MM.1S (cell line): Measurements from ENCODE around the gene NPIPA5.
"Not testable (repeated sequence)": the region's sequence is repeated elsewhere in the genome, so short reads cannot be mapped to it uniquely, and the experiment has no call there.

Experiments used
- DNase-seq: peaks from one replicate; pipeline ENCODE4 v3.0.0-alpha.2; 2015
- H2AFZ ChIP-seq: fragments of 300-600 bp; sonication (generic); 2 replicates; pipeline ENCODE4 v1.6.0; 2016; ENCODE audit warnings: antibody characterized with exemption, low read length
- H3F3A ChIP-seq: fragments of 300-600 bp; sonication (generic); 2 replicates; pipeline ENCODE4 v1.6.1; 2016; ENCODE audit warnings: mild to moderate bottlenecking, antibody characterized with exemption, low read length, moderate library complexity, mixed read lengths; ENCODE audit not compliant: insufficient read depth
- H3K27ac ChIP-seq: fragments of 300-600 bp; sonication (generic); 2 replicates; pipeline ENCODE4 v1.5.1; 2016; ENCODE audit warnings: mild to moderate bottlenecking, low read length
- H3K27me3 ChIP-seq: fragments of 300-600 bp; sonication (generic); replicated peaks from 2 replicates; pipeline ENCODE4 v1.6.0; 2016; ENCODE audit warnings: low read length; ENCODE audit not compliant: insufficient read depth
- H3K36me3 ChIP-seq: fragments of 300-600 bp; sonication (generic); replicated peaks from 2 replicates; pipeline ENCODE4 v1.6.1; 2016; ENCODE audit warnings: mild to moderate bottlenecking, low read length, mixed read lengths; ENCODE audit not compliant: insufficient read depth
- H3K4me1 ChIP-seq: fragments of 300-600 bp; sonication (generic); 2 replicates; pipeline ENCODE4 v1.6.1; 2016; ENCODE audit warnings: low read length, mixed read lengths
- H3K4me2 ChIP-seq: fragments of 300-600 bp; sonication (generic); 2 replicates; pipeline ENCODE4 v1.6.0; 2016; ENCODE audit warnings: low read depth, low read length
- H3K4me3 ChIP-seq: fragments of 300-600 bp; sonication (generic); 2 replicates; pipeline ENCODE4 v1.5.1; 2016; ENCODE audit warnings: low read length, mixed read lengths
- H3K79me2 ChIP-seq: fragments of 300-600 bp; sonication (generic); 2 replicates; pipeline ENCODE4 v1.6.1; 2016; ENCODE audit warnings: mixed run types, low read length, mixed read lengths
- H3K9ac ChIP-seq: fragments of 300-600 bp; sonication (generic); 2 replicates; pipeline ENCODE4 v1.6.1; 2016; ENCODE audit warnings: low read length, mixed read lengths
- H3K9me2 ChIP-seq: fragments of 300-600 bp; sonication (generic); replicated peaks from 2 replicates; pipeline ENCODE4 v1.6.1; 2016; ENCODE audit warnings: mild to moderate bottlenecking, low read length, mixed read lengths; ENCODE audit not compliant: insufficient read depth
- H3K9me3 ChIP-seq: fragments of 300-600 bp; sonication (generic); replicated peaks from 2 replicates; pipeline ENCODE4 v1.6.1; 2016; ENCODE audit warnings: mild to moderate bottlenecking, low read length, mixed read lengths; ENCODE audit not compliant: insufficient read depth
- H4K20me1 ChIP-seq: fragments of 300-600 bp; sonication (generic); 2 replicates; pipeline ENCODE4 v1.6.1; 2016; ENCODE audit warnings: mild to moderate bottlenecking, low read length, moderate library complexity, mixed read lengths; ENCODE audit not compliant: insufficient read depth
- CTCF ChIP-seq: fragments of 300-600 bp; sonication (generic); IDR thresholded peaks from 2 replicates; pipeline ENCODE4 v1.5.1; 2016; ENCODE audit warnings: antibody characterized with exemption, low read length, mixed read lengths
- EZH2 ChIP-seq: fragments of 300-600 bp; sonication (generic); optimal IDR thresholded peaks from 2 replicates; pipeline ENCODE3; 2017; ENCODE audit warnings: low read depth, mild to moderate bottlenecking, antibody characterized with exemption, low read length, mixed read lengths
- EZH2phosphoT487 ChIP-seq: fragments of 300-600 bp; sonication (generic); IDR thresholded peaks from 2 replicates; pipeline ENCODE4 v1.6.1; 2018; ENCODE audit warnings: antibody characterized with exemption, low read length

The NPIPA5 gene

GRCh38 chr16:15398618-15399316 lies 20.7 kb upstream of the NPIPA5 start:
- no peaks in the 10 kb centered on the region for H3K27me3 ChIP-seq
- no peak overlapping the region for H3K9ac ChIP-seq
- H3F3A ChIP-seq, result no peaks in the 10 kb centered on the region
- no peaks in the 10 kb centered on the region for H3K36me3 ChIP-seq
- H3K27ac ChIP-seq, result no peak overlapping the region
- no peak overlapping the region for H3K4me2 ChIP-seq
- no peak for DNase-seq
- H3K9me2 ChIP-seq, result no peaks in the 10 kb centered on the region
- H3K79me2 ChIP-seq, result no peaks in the 10 kb centered on the region
- no peaks in the 10 kb centered on the region for H4K20me1 ChIP-seq
- no peak for TF ChIP-seq EZH2phosphoT487
- no peak for TF ChIP-seq CTCF
- no peak for TF ChIP-seq EZH2
- no peak overlapping the region for H3K4me3 ChIP-seq
- H3K4me1 ChIP-seq, result no peaks in the 10 kb centered on the region
- no peaks in the 10 kb centered on the region for H3K9me3 ChIP-seq
- H2AFZ ChIP-seq, result no peak overlapping the region

- H3K4me2 ChIP-seq, result no peak overlapping the region
- no peaks in the 10 kb centered on the region for H3K9me3 ChIP-seq
- H3K79me2 ChIP-seq, result no peaks in the 10 kb centered on the region
- DNase-seq, result no peak
- no peaks in the 10 kb centered on the region for H3K9me2 ChIP-seq
- TF ChIP-seq EZH2phosphoT487 (no peak), EZH2 (no peak), CTCF (no peak)
- H3K9ac ChIP-seq, result no peak overlapping the region
- H4K20me1 ChIP-seq, result no peaks in the 10 kb centered on the region
- no peaks in the 10 kb centered on the region for H3F3A ChIP-seq
- no peaks in the 10 kb centered on the region for H3K4me1 ChIP-seq
- no peaks in the 10 kb centered on the region for H3K27me3 ChIP-seq
- no peak overlapping the region for H3K27ac ChIP-seq
- no peak overlapping the region for H2AFZ ChIP-seq
- no peak overlapping the region for H3K4me3 ChIP-seq
- no peaks in the 10 kb centered on the region for H3K36me3 ChIP-seq
These were observed 19.0 kb upstream of the NPIPA5 start for GRCh38 chr16:15396948-15397594.

- not testable (repeated sequence) for H3K79me2 ChIP-seq, H3K4me2 ChIP-seq, H2AFZ ChIP-seq, H3K9ac ChIP-seq, DNase-seq, H3K36me3 ChIP-seq, H3K4me1 ChIP-seq, H3K27me3 ChIP-seq, H3K9me3 ChIP-seq, H3K27ac ChIP-seq, H4K20me1 ChIP-seq, H3K4me3 ChIP-seq, H3K9me2 ChIP-seq, H3F3A ChIP-seq
These were observed 18.4 kb upstream of the NPIPA5 start for GRCh38 chr16:15396509-15396829.

- H3K36me3 ChIP-seq, H3K27ac ChIP-seq, H3K4me1 ChIP-seq, DNase-seq, H4K20me1 ChIP-seq, H3F3A ChIP-seq, H3K9ac ChIP-seq, H3K4me3 ChIP-seq, H3K9me2 ChIP-seq, H3K4me2 ChIP-seq, H3K9me3 ChIP-seq, H3K27me3 ChIP-seq, H3K79me2 ChIP-seq, H2AFZ ChIP-seq: not testable (repeated sequence)
These were observed 17.8 kb upstream of the NPIPA5 start, which contains the start of gene MPV17L for GRCh38 chr16:15395631-15396508. Gene MPV17L (plus strand): TSS chr16:15395754. CDS start chr16:15395898, 144 bp downstream.

GRCh38 chr16:15393025-15393424 lies 14.9 kb upstream of the NPIPA5 start:
- H3K9me3 ChIP-seq, DNase-seq, H3K4me1 ChIP-seq, H3K27ac ChIP-seq, H3K79me2 ChIP-seq, H3K9ac ChIP-seq, H3F3A ChIP-seq, H3K9me2 ChIP-seq, H3K27me3 ChIP-seq, H3K4me3 ChIP-seq, H2AFZ ChIP-seq, H3K4me2 ChIP-seq, H4K20me1 ChIP-seq, H3K36me3 ChIP-seq: not testable (repeated sequence)

GRCh38 chr16:15389916-15390315 lies 11.8 kb upstream of the NPIPA5 start:
- not testable (repeated sequence) for H3K27ac ChIP-seq, H3K4me1 ChIP-seq

More at GRCh38 chr16:15389916-15390315, 11.8 kb upstream of the NPIPA5 start:
- H3K27me3 ChIP-seq, DNase-seq, H3K9ac ChIP-seq, H3K9me3 ChIP-seq, H3F3A ChIP-seq, H2AFZ ChIP-seq, H3K4me2 ChIP-seq, H3K4me3 ChIP-seq, H3K9me2 ChIP-seq, H3K79me2 ChIP-seq, H3K36me3 ChIP-seq, H4K20me1 ChIP-seq: not testable (repeated sequence)
